RWPE2 (cell line): ENCODE data around the gene SMIM13.

Experiments used
- ATAC-seq: fragments of 200-7000 bp; cut with Tn5 transposase; 3 replicates; pipeline ENCODE4 v1.9.1; 2021; ENCODE audit warnings: low read depth
- DNase-seq: peaks from one replicate; pipeline ENCODE4 v3.0.0-alpha.2; 2020; ENCODE audit warnings: low spot score
- H3K27ac ChIP-seq: fragments of 450-650 bp; 2 replicates; pipeline ENCODE4 v1.5.1; 2017; ENCODE audit warnings: mild to moderate bottlenecking; ENCODE audit not compliant: poor library complexity, severe bottlenecking
- H3K27me3 ChIP-seq: fragments of 250-450 bp; sonication (Bioruptor Pico); 2 replicates; pipeline ENCODE4 v1.5.1; 2021; ENCODE audit warnings: mild to moderate bottlenecking, moderate library complexity; ENCODE audit not compliant: insufficient read depth, poor library complexity, severe bottlenecking
- H3K36me3 ChIP-seq: fragments of 250-450 bp; sonication (Bioruptor Pico); 2 replicates; pipeline ENCODE4 v1.5.1; 2020; ENCODE audit warnings: low read depth, mild to moderate bottlenecking, moderate library complexity
- H3K4me1 ChIP-seq: fragments of 250-450 bp; sonication (Bioruptor Pico); 2 replicates; pipeline ENCODE4 v1.5.1; 2021; ENCODE audit warnings: mild to moderate bottlenecking, moderate library complexity; ENCODE audit not compliant: insufficient read depth, poor library complexity, severe bottlenecking
- H3K4me3 ChIP-seq: fragments of 250-450 bp; sonication (Bioruptor Pico); 2 replicates; pipeline ENCODE4 v1.5.1; 2021; ENCODE audit warnings: mild to moderate bottlenecking, moderate library complexity; ENCODE audit not compliant: severe bottlenecking
- H3K9me3 ChIP-seq: fragments of 250-450 bp; sonication (Bioruptor Pico); 2 replicates; pipeline ENCODE4 v1.5.1; 2021; ENCODE audit warnings: mild to moderate bottlenecking, moderate library complexity; ENCODE audit not compliant: severe bottlenecking
- TF ChIP-seq, protein P1 (sequence below): fragments of 450-650 bp; IDR thresholded peaks from one replicate; pipeline ENCODE4 v1.5.1; 2017; ENCODE audit warnings: mild to moderate bottlenecking, moderate library complexity; ENCODE audit not compliant: poor library complexity, severe bottlenecking

Gene SMIM13

DNA sequence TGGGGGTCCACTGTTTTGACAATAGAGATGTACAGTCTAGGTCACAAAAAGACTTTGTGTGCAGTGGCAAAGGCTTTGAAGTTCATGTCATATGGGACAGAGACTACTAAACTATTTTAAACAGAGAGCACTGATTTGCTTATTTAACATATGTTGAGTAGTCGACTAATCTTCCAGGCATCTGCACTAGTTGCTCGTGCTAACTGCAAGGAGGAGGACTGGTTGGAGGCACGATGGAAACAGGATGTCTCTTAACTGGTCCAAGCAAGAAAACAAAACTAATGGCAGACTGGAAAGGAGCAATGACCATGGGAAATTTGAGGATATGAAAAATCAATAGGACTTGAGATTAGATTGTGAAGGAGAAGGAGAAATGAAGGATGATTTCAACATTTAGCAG lies 46.4 kb downstream of the SMIM13 start:
- DNase-seq (no peak), ATAC-seq (no peak)

GRCh38 chr6:11141295-11141694 lies 47.7 kb downstream of the SMIM13 start:
- no peak overlapping the region for H3K27ac ChIP-seq
- DNase-seq: no peak
- H3K27me3 ChIP-seq: no peaks in the 10 kb centered on the region
- H3K36me3 ChIP-seq: peaks cover 8% of the 10 kb centered on the region; the same call in 1 of the 2 replicates
- no peak for ATAC-seq
- H3K9me3 ChIP-seq: no peaks in the 10 kb centered on the region
- peaks cover 52% of the 10 kb centered on the region for H3K4me1 ChIP-seq
- TF ChIP-seq, protein P1, sequence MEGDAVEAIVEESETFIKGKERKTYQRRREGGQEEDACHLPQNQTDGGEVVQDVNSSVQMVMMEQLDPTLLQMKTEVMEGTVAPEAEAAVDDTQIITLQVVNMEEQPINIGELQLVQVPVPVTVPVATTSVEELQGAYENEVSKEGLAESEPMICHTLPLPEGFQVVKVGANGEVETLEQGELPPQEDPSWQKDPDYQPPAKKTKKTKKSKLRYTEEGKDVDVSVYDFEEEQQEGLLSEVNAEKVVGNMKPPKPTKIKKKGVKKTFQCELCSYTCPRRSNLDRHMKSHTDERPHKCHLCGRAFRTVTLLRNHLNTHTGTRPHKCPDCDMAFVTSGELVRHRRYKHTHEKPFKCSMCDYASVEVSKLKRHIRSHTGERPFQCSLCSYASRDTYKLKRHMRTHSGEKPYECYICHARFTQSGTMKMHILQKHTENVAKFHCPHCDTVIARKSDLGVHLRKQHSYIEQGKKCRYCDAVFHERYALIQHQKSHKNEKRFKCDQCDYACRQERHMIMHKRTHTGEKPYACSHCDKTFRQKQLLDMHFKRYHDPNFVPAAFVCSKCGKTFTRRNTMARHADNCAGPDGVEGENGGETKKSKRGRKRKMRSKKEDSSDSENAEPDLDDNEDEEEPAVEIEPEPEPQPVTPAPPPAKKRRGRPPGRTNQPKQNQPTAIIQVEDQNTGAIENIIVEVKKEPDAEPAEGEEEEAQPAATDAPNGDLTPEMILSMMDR: no peak
- no peak overlapping the region for H3K4me3 ChIP-seq

More for the DNA sequence above, 46.4 kb downstream of the SMIM13 start:
- TF ChIP-seq, protein P1: no peak
- H3K9me3 ChIP-seq: no peaks in the 10 kb centered on the region
- peaks cover 56% of the 10 kb centered on the region for H3K4me1 ChIP-seq
- H3K36me3 ChIP-seq: peaks cover 18% of the 10 kb centered on the region
- peak overlapping the region; percentile 80 for H3K27ac ChIP-seq
- no peaks in the 10 kb centered on the region for H3K27me3 ChIP-seq
- no peak overlapping the region for H3K4me3 ChIP-seq

GRCh38 chr6:11142296-11143027 lies 48.8 kb downstream of the SMIM13 start:
- no peaks in the 10 kb centered on the region for H3K9me3 ChIP-seq
- peak overlapping the region; percentile 67 for H3K27ac ChIP-seq
- H3K36me3 ChIP-seq: peaks cover 2% of the 10 kb centered on the region; the same call in 1 of the 2 replicates
- no peaks in the 10 kb centered on the region for H3K27me3 ChIP-seq
- TF ChIP-seq, protein P1: no peak
- ATAC-seq (no peak), DNase-seq (no peak)
- no peak overlapping the region for H3K4me3 ChIP-seq
- H3K4me1 ChIP-seq: peaks cover 41% of the 10 kb centered on the region

DNA sequence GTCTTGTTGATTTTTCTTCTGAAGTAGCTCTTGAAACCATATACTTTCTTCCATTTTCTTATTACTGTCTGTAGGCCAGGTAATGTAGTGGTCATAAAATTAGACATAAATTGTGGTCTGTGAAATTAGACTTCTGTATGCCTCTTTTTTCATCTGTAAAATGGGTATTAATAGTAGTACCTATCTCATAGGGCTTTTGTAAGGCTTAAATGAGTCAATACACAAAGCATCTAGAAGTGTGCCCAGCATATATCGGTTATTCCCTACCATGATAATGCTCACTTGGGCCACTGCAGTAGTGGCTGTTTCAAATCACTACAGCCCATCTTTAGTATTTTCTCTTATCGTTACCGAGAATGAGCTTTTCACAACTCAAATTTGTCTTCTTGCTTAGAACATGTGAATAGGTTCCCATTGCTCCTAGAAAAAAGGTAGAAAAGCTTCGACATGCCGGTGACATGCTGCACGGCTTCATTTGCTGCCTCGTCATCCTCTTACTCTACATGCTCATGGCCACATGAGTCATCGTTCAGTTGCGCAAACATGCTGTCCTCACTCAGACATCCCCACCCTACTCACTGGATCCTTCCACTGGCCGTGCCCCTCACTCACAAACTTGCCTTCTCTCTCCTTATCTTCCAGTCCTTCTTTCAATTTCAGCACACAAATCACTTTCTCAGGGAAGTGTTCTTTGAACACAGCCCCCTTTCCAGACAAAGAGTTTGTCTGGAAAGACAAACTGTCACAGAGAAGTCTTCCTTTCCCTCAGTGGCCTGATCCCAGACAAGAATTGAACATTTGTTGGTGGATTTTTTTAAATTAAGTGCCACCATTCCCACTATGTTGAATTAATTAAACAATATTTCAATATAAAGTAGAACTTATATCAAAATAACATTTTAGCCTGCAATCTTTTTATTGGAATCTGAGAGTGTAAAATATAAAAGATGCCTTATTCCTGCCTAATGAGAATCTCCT lies 50.0 kb downstream of the SMIM13 start:
- H3K36me3 ChIP-seq: no peaks in the 10 kb centered on the region
- peak; percentile 72 for ATAC-seq
- peak; percentile 94 for DNase-seq
- peak overlapping the region; percentile 67 for H3K27ac ChIP-seq
- no peaks in the 10 kb centered on the region for H3K9me3 ChIP-seq
- H3K4me1 ChIP-seq: peaks cover 29% of the 10 kb centered on the region
- H3K27me3 ChIP-seq: no peaks in the 10 kb centered on the region
- H3K4me3 ChIP-seq: no peak overlapping the region
- TF ChIP-seq, protein P1: no peak
